K562 (cell line): ENCODE data around the gene FAM200A. TPM values are rescaled to one million over a fixed set of nuclear protein-coding genes. Genes with fewer than 3 reads are reported as not detected.

Source experiments
- ATF4 ChIP-seq: fragments of 450-650 bp; formaldehyde crosslinking; IDR thresholded peaks from 2 replicates; pipeline ENCODE4 v1.4.0; 2022; ENCODE audit warnings: mild to moderate bottlenecking, moderate library complexity
- BCLAF1 ChIP-seq, 2 experiments: fragments of 450-650 bp in 1 of 2; IDR thresholded peaks; 2 replicates each; pipeline ENCODE4 v1.6.1; 2011 to 2017; ENCODE audit warnings: low read depth in 2 of 2, antibody characterized with exemption in 1 of 2, borderline replicate concordance in 1 of 2, low read length in 1 of 2, mild to moderate bottlenecking in 1 of 2, mixed read lengths in 1 of 2; ENCODE audit not compliant: control insufficient read depth in 1 of 2
- C11orf30 ChIP-seq: fragments of 450-650 bp; IDR thresholded peaks from 2 replicates; pipeline ENCODE4 v1.6.1; 2016; ENCODE audit warnings: low read depth, mild to moderate bottlenecking
- CHAMP1 ChIP-seq: fragments of 450-650 bp; IDR thresholded peaks from 2 replicates; pipeline ENCODE4 v1.6.1; 2016; ENCODE audit warnings: mild to moderate bottlenecking
- CHD2 ChIP-seq: IDR thresholded peaks from 2 replicates; pipeline ENCODE4 v1.6.1; 2011; ENCODE audit warnings: low read depth, low read length
- ELF4 ChIP-seq: fragments of 450-650 bp; formaldehyde crosslinking; IDR thresholded peaks from 2 replicates; pipeline ENCODE4 v1.4.0; 2022; ENCODE audit warnings: missing genetic modification characterization
- KHSRP ChIP-seq: fragments of 450-650 bp; IDR thresholded peaks from 2 replicates; pipeline ENCODE4 v1.6.1; 2017
- LCOR ChIP-seq: sonication (generic); formaldehyde crosslinking; IDR thresholded peaks from 2 replicates; pipeline ENCODE4 v1.8.0; 2022; ENCODE audit warnings: mild to moderate bottlenecking, missing genetic modification reagents
- PATZ1 ChIP-seq: fragments of 250-450 bp; sonication (Bioruptor Pico); IDR thresholded peaks from 2 replicates; pipeline ENCODE4 v1.5.0; 2020; ENCODE audit warnings: mild to moderate bottlenecking, borderline replicate concordance
- POLR2A ChIP-seq: fragments of 450-650 bp; conservative IDR thresholded peaks from 2 replicates; pipeline ENCODE4 v1.6.1; 2016
- POLR2B ChIP-seq: fragments of 450-650 bp; IDR thresholded peaks from 2 replicates; pipeline ENCODE4 v1.6.1; 2018; ENCODE audit warnings: low read depth; ENCODE audit not compliant: partially characterized antibody
- POLR2H ChIP-seq: IDR thresholded peaks from 2 replicates; pipeline ENCODE4 v1.6.1; 2016; ENCODE audit warnings: missing genetic modification characterization, low read depth, mild to moderate bottlenecking, control low read depth, missing compliant biosample characterization, moderate library complexity
- PRPF4 ChIP-seq: fragments of 200-400 bp; formaldehyde crosslinking; IDR thresholded peaks from one replicate; pipeline ENCODE4 v1.6.1; 2017; ENCODE audit warnings: low read length, low read depth, mild to moderate bottlenecking; ENCODE audit not compliant: insufficient read depth, poor library complexity, severe bottlenecking
- RB1 ChIP-seq: fragments of 450-650 bp; IDR thresholded peaks from 2 replicates; pipeline ENCODE4 v1.6.1; 2017; ENCODE audit warnings: low read depth, mild to moderate bottlenecking
- SAP30 ChIP-seq: fragments of 200-600 bp; sonication (generic); IDR thresholded peaks from 2 replicates; pipeline ENCODE4 v1.6.1; 2012; ENCODE audit warnings: borderline replicate concordance, low read depth, mild to moderate bottlenecking, moderate library complexity, low read length, control low read depth, inconsistent platforms; ENCODE audit not compliant: insufficient read depth, poor library complexity, severe bottlenecking
- TBL1XR1 ChIP-seq, 2 experiments: IDR thresholded peaks; 2 replicates each; pipeline ENCODE4 v1.6.1; 2012; ENCODE audit warnings: improper control_type of control experiment in 2 of 2, low read length in 2 of 2, mild to moderate bottlenecking in 1 of 2
- ZBTB8A ChIP-seq: fragments of 450-650 bp; IDR thresholded peaks from 2 replicates; pipeline ENCODE4 v1.6.1; 2018; ENCODE audit warnings: mild to moderate bottlenecking, moderate library complexity; ENCODE audit not compliant: partially characterized antibody
- ZC3H8 ChIP-seq: fragments of 450-650 bp; IDR thresholded peaks from 2 replicates; pipeline ENCODE4 v1.6.1; 2017
- ZNF785 ChIP-seq: fragments of 250-450 bp; sonication (Bioruptor Pico); IDR thresholded peaks from 2 replicates; pipeline ENCODE4 v1.4.0; 2020; ENCODE audit warnings: mild to moderate bottlenecking
- polyA plus RNA-seq, 8 experiments: library from polyadenylated mRNA; depleted of rRNA in 4 of 8; stranded (reverse) in 5 of 8; unstranded in 3 of 8; fragments of >200 nt; fragmentation: Nextera tagmentation in 2 of 8; fragmentation: Illumina TruSeq in 1 of 8; extraction: Ambion mirVana in 2 of 8; extraction: Trizol in 1 of 8; gene quantifications; 2 replicates each; pipeline versions ENCODE4 v1.2.1 to v1.2.3, GENCODE V29; 2011 to 2014; ENCODE audit warnings: inconsistent platforms in 1 of 8, missing spikeins in 1 of 8
- total RNA-seq, 7 experiments: library from RNA; depleted of rRNA in 6 of 7; stranded (reverse); fragments of >200 nt in 6 of 7; fragmentation: Illumina TruSeq in 2 of 7; extraction: Trizol in 2 of 7; gene quantifications; 2 replicates each; pipeline versions ENCODE4 v1.2.1 to v1.2.3, GENCODE V29; 2011 to 2021; ENCODE audit warnings: low replicate concordance in 1 of 7

FAM200A gene
- total and polyA plus RNA-seq, 9 of the 15 experiments (the other 6 are each of a cell fraction or from before 2014, with no cell fraction given), result 3.3 to 11.2 (median 8.3) TPM

- TF ChIP-seq PRPF4 (no peak), C11orf30 (peak; percentile 93), BCLAF1 (IDR thresholded peaks at IDR 0.05; ENCODE audit: borderline replicate concordance in 1 of 2, control insufficient read depth in 1 of 2, low read depth in 2 of 2, low read length in 1 of 2) (peak in 1 of 2 experiments; percentile 92; a peak in 2 of 4 replicates), ATF4 (CRISPR knock-in tag) (no peak), ZNF785 (no peak), ZBTB8A (no peak), KHSRP (peak; percentile 79), PATZ1 (no peak), POLR2A (peak; percentile 95), ELF4 (CRISPR knock-in tag) (0 out of 2 replicates have a peak, but pooled peaks have one; percentile 32), TBL1XR1 (IDR thresholded peaks at IDR 0.05; ENCODE audit: low read length in 2 of 2) (peak in 1 of 2 experiments; percentile 94; a peak in 2 of 4 replicates), POLR2B (peak; percentile 93), LCOR (CRISPR knock-in tag) (0 out of 2 replicates have a peak, but pooled peaks have one; percentile 69), CHAMP1 (peak; percentile 48; the same call in 1 of the 2 replicates), SAP30 (peak; percentile 75), RB1 (peak; percentile 73; the same call in 1 of the 2 replicates), POLR2H (tag) (no peak), ZC3H8 (0 out of 2 replicates have a peak, but pooled peaks have one; percentile 19), CHD2 (peak; percentile 22; the same call in 1 of the 2 replicates)
Observed at GRCh38 chr7:99551767-99552463, at the start of gene FAM200A (continued).
